ENCODE data around the gene TECTB.

- TF ChIP-seq ZFX (IDR thresholded peaks at IDR 0.05; ENCODE audit: borderline replicate concordance): no peak
- TF ChIP-seq, protein P1, sequence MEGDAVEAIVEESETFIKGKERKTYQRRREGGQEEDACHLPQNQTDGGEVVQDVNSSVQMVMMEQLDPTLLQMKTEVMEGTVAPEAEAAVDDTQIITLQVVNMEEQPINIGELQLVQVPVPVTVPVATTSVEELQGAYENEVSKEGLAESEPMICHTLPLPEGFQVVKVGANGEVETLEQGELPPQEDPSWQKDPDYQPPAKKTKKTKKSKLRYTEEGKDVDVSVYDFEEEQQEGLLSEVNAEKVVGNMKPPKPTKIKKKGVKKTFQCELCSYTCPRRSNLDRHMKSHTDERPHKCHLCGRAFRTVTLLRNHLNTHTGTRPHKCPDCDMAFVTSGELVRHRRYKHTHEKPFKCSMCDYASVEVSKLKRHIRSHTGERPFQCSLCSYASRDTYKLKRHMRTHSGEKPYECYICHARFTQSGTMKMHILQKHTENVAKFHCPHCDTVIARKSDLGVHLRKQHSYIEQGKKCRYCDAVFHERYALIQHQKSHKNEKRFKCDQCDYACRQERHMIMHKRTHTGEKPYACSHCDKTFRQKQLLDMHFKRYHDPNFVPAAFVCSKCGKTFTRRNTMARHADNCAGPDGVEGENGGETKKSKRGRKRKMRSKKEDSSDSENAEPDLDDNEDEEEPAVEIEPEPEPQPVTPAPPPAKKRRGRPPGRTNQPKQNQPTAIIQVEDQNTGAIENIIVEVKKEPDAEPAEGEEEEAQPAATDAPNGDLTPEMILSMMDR (IDR thresholded peaks at IDR 0.05): no peak
Measured at GRCh38 chr10:112335111-112335867, 52.1 kb downstream of the TECTB start.

All from 22Rv1 (cell line).